Calu3 (cell line): ENCODE measurements around the gene NEURL1. TPM values are rescaled to one million over a fixed set of nuclear protein-coding genes. Genes with fewer than 3 reads are reported as not detected.

Experiments used
- BruUV-seq: library from RNA; stranded (reverse); fragments of 400-500 nt; replicated peaks from 2 replicates; lab custom pipeline; 2021; lab: Mats Ljungman, UMichigan
- CTCF ChIA-PET: fragments of 300-600 bp; sonication (Branson Sonifier 250); formaldehyde crosslinking; loops from one replicate; lab custom pipeline; 2022; ENCODE audit warnings: antibody characterized with exemption; lab: Charles Lee
- DNase-seq: peaks from one replicate; pipeline ENCODE4 v3.0.0; 2022
- H3K27ac Mint-ChIP-seq: one replicate; pipeline ENCODE4 v1.8.0; 2022; ENCODE audit warnings: mixed read lengths; ENCODE audit not compliant: unreplicated experiment
- H3K27me3 Mint-ChIP-seq: one replicate; pipeline ENCODE4 v1.8.0; 2022; ENCODE audit warnings: mixed read lengths; ENCODE audit not compliant: unreplicated experiment
- H3K36me3 Mint-ChIP-seq: one replicate; pipeline ENCODE4 v1.8.0; 2022; ENCODE audit warnings: mild to moderate bottlenecking, moderate library complexity, mixed read lengths; ENCODE audit not compliant: insufficient read depth, unreplicated experiment
- H3K4me1 Mint-ChIP-seq: one replicate; pipeline ENCODE4 v1.8.0; 2022; ENCODE audit warnings: mild to moderate bottlenecking, low read depth, mixed read lengths; ENCODE audit not compliant: unreplicated experiment
- H3K4me3 Mint-ChIP-seq: one replicate; pipeline ENCODE4 v1.8.0; 2022; ENCODE audit warnings: mild to moderate bottlenecking, low read depth, moderate library complexity, mixed read lengths; ENCODE audit not compliant: unreplicated experiment
- H3K9me3 Mint-ChIP-seq: one replicate; pipeline ENCODE4 v1.8.0; 2022; ENCODE audit warnings: low read depth, mixed read lengths; ENCODE audit not compliant: unreplicated experiment
- intact Hi-C: fragments of 100-400 bp; cut with micrococcal nuclease; formaldehyde crosslinking; loops from one replicate; pipeline ENCODE4 v1.10.0; 2022; ENCODE audit not compliant: unreplicated experiment
- total RNA-seq: library from RNA; stranded (reverse); gene quantifications from 2 replicates; pipeline ENCODE4 v1.2.3, GENCODE V29; 2022
- TF ChIP-seq, protein P1 (sequence below): fragments of 200-600 bp; IDR thresholded peaks from one replicate; pipeline ENCODE4 v1.8.0; 2022; ENCODE audit warnings: antibody characterized with exemption; ENCODE audit not compliant: unreplicated experiment

NEURL1 gene
- total RNA-seq, 1 experiment from 2014 or later = not detected

DNA sequence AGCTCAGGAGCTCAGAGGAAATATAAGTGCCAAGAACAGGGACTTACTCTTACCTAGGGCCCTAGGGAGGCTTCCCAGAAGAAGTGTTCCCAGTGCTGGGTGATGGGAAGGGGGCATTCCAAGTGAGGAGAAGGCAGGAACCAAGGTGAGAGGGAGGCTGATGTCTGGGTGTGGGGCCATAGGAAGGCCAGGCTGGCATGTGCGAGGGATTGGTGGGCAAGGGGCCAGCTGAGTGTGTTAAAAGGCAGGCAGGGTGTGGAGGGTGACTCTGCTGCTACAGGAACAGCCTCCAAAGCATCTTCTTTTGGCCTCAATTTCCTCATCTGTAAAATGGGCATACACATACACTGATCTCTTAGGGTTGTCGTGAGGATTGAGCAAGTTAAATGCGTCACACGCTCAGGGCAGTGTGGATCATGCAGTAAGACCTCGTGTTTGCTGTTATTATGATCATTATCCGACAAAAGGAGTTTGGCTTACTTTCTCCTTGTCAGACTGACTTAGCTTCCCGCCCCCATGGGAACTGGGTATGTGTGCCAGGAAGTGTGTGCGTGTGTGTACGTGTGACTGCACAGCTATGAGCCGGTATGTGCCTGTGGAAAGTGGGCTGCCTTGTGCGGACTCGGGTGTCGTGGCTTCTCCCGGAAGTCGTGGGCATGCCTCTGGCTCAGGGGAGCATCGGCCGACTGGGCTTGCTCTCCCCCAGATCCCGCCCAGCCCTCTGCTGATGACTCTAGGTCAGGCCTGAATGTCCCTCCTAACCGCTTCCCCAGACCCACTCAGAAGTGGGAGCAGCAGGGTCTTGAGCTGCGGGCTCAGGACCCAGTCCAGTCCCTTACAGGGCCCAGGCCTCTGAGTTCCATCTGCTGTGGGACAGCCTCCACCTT is 59.6 kb downstream of the NEURL1 start:
- BruUV-seq = no TSS peak
- no peaks in the 10 kb centered on the region for H3K9me3 Mint-ChIP-seq
- H3K4me3 Mint-ChIP-seq = no peak overlapping the region
- CTCF ChIA-PET = no interaction called here
- peaks cover 77% of the 10 kb centered on the region for H3K27me3 Mint-ChIP-seq
- H3K4me1 Mint-ChIP-seq = no peaks in the 10 kb centered on the region
- H3K27ac Mint-ChIP-seq = no peak overlapping the region
- TF ChIP-seq, protein P1, sequence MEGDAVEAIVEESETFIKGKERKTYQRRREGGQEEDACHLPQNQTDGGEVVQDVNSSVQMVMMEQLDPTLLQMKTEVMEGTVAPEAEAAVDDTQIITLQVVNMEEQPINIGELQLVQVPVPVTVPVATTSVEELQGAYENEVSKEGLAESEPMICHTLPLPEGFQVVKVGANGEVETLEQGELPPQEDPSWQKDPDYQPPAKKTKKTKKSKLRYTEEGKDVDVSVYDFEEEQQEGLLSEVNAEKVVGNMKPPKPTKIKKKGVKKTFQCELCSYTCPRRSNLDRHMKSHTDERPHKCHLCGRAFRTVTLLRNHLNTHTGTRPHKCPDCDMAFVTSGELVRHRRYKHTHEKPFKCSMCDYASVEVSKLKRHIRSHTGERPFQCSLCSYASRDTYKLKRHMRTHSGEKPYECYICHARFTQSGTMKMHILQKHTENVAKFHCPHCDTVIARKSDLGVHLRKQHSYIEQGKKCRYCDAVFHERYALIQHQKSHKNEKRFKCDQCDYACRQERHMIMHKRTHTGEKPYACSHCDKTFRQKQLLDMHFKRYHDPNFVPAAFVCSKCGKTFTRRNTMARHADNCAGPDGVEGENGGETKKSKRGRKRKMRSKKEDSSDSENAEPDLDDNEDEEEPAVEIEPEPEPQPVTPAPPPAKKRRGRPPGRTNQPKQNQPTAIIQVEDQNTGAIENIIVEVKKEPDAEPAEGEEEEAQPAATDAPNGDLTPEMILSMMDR = no peak
- intact Hi-C loops = no loop called here
- no peak for DNase-seq
- no peaks in the 10 kb centered on the region for H3K36me3 Mint-ChIP-seq

DNA sequence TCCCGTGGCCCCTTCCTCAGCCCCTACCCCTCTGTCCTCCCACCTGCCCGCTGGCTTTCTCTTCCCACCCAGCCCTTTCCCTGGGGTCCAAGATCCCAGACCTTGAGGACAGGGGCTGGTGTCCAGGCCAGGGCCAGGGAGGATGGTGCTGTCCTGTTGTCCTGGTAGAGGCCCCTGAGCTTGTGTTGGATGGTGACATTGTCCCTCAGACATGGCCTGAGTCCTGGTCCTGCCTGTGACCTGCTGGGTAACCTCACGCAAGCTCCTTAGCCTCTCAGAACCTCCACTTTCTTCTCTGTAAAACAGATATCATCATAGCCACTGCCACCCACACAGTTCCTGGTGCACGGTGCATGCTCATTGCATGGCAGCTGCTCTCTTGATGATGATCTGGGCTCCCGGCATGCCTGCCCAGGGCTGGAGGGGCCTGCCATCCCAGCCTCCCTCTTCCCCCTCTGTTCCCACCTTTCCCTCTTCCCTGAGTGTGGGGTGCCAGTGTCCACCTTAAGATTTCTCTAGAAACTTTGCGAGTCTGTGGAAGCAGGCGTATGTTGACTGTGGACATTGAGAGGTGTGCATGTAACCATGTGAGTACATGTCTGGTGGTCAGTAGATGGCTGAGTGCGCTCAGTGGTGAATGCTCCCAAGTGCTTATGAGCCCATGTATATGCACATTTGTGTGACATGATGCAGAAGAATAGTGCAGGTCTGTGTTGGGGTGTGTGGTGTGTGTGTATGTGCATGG is 60.4 kb downstream of the NEURL1 start:
- CTCF ChIA-PET = no interaction called here
- H3K27me3 Mint-ChIP-seq = peaks cover 82% of the 10 kb centered on the region
- intact Hi-C loops = no loop called here

DNA sequence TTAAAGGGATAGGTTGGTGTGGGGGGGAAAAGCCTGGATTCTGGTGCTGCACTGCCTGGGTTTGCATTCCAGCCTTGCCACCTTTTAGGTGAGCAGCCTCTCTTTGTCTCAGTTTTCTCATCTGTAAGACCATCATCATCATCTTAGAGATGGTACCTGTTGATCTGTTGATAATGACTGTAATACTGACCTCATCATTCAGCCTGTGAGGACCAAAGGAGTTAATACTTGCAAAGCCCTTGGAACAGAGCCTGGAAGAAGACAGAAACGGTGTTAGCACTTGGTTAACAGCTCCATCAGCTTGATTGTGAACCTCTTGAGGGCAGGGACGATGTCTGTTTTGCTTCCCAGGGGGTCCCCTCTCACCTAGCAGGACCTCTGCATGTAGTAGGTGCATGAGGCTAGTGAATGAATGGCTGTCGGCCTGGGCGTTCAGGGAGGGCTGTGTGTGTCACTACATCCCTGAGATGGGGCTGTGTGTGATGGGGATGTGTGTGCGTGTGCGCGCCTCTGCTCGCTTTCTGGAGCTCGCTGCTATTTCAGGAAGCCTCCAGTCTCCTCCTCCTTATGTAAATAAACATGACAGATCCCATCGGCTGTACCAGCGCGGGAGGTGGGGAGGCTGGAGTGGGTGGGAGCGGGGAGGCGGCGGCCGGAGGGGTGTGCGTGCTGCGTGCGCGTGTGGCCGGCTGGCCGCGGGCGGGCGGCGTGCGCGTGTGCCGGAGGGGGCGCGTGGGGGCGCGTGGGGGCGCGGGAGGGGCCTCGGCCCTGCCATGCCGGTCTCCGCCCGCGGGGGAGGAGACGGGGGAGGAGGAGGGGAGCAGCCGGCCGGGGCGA is 61.2 kb downstream of the NEURL1 start:
- no peak overlapping the region for H3K27ac Mint-ChIP-seq
- no peaks in the 10 kb centered on the region for H3K4me1 Mint-ChIP-seq
- H3K27me3 Mint-ChIP-seq = peaks cover 77% of the 10 kb centered on the region
- no peaks in the 10 kb centered on the region for H3K36me3 Mint-ChIP-seq
- H3K4me3 Mint-ChIP-seq = peak overlapping the region; percentile 62
- intact Hi-C loops = no loop called here
- CTCF ChIA-PET = interaction anchor here (0.6 kb wide), 1 partner anchor 208 kb away, joined by 3 read pairs; no protein-coding TSS in a partner anchor
- no peak for DNase-seq
- H3K9me3 Mint-ChIP-seq = no peaks in the 10 kb centered on the region
- TF ChIP-seq, protein P1 = no peak
- no TSS peak for BruUV-seq

More for the DNA sequence above, 60.4 kb downstream of the NEURL1 start:
- no peak overlapping the region for H3K4me3 Mint-ChIP-seq
- TF ChIP-seq, protein P1 = no peak
- BruUV-seq = no TSS peak
- H3K9me3 Mint-ChIP-seq = no peaks in the 10 kb centered on the region
- no peaks in the 10 kb centered on the region for H3K36me3 Mint-ChIP-seq
- H3K27ac Mint-ChIP-seq = no peak overlapping the region
- DNase-seq = no peak
- H3K4me1 Mint-ChIP-seq = no peaks in the 10 kb centered on the region

DNA sequence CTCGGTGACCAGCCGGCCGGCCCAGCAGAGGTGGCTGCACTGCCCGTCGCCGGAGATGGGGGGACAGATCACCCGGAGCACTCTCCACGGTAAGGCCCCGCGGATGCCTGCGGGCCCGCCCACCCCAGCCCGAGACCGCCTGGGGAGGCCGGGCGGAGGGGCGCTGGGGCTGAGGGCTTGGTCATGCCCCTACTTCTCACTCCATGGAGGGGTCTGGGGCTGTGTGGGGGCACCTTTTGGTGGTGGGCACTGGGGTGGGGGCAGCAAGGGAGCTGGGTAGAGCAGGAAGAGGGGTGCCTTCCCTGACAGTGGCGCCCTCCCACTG is 61.8 kb downstream of the NEURL1 start:
- H3K27me3 Mint-ChIP-seq = peaks cover 77% of the 10 kb centered on the region
- intact Hi-C loops = no loop called here
- CTCF ChIA-PET = interaction anchor here (0.6 kb wide), 1 partner anchor 1985 kb away, joined by 4 read pairs; no protein-coding TSS in a partner anchor
- TF ChIP-seq, protein P1 = no peak
- no peaks in the 10 kb centered on the region for H3K9me3 Mint-ChIP-seq
- no TSS peak for BruUV-seq
- no peaks in the 10 kb centered on the region for H3K36me3 Mint-ChIP-seq
- DNase-seq = no peak
- H3K4me3 Mint-ChIP-seq = peak overlapping the region; percentile 62
- H3K27ac Mint-ChIP-seq = no peak overlapping the region
- no peaks in the 10 kb centered on the region for H3K4me1 Mint-ChIP-seq
